Brain microvascular endothelial cell (primary cell): ENCODE data around the gene BARX2.

Experiments used
- DNase-seq: peaks from one replicate; pipeline ENCODE4 v3.0.0-alpha.2; 2020
- H3K27ac ChIP-seq: fragments of 250-450 bp; sonication (Bioruptor Pico); 2 replicates; pipeline ENCODE4 v1.5.1; 2020; ENCODE audit warnings: mild to moderate bottlenecking, moderate library complexity
- H3K27me3 ChIP-seq: fragments of 250-450 bp; sonication (Bioruptor Pico); replicated peaks from 2 replicates; pipeline ENCODE4 v1.5.1; 2020; ENCODE audit warnings: mild to moderate bottlenecking
- H3K36me3 ChIP-seq: fragments of 250-450 bp; sonication (Bioruptor Pico); replicated peaks from 2 replicates; pipeline ENCODE4 v1.5.1; 2020; ENCODE audit warnings: mild to moderate bottlenecking
- H3K4me3 ChIP-seq: 2 replicates; pipeline ENCODE4 v1.5.1; 2011; ENCODE audit warnings: low read depth, mild to moderate bottlenecking, control low read depth, low read length, moderate library complexity
- CTCF ChIP-seq: IDR thresholded peaks from 2 replicates; pipeline ENCODE4 v1.5.1; 2011; ENCODE audit warnings: low read depth, mild to moderate bottlenecking, moderate library complexity, low read length, control low read depth, inconsistent platforms; ENCODE audit errors: missing control alignments
- in situ Hi-C: cut with HindIII; loops from 2 replicates; pipeline ENCODE4 v1.10.0; 2017; ENCODE audit warnings: low sequenced_read_pairs, low pct_ligation_motif_present

BARX2 gene

GRCh38 chr11:129376658-129377341 lies 1.2 kb downstream of the BARX2 start:
- Histone ChIP-seq H3K36me3 (no peaks in the 10 kb centered on the region), H3K27me3 (peaks cover 53% of the 10 kb centered on the region), H3K4me3 (no peak overlapping the region), H3K27ac (no peak overlapping the region)
- in situ Hi-C loops, result no loop called here
- TF ChIP-seq CTCF, result no peak
- no peak for DNase-seq

- no peak for DNase-seq
- H3K4me3 ChIP-seq, result no peak overlapping the region
- in situ Hi-C loops, result no loop called here
- no peak overlapping the region for H3K27ac ChIP-seq
- no peak for TF ChIP-seq CTCF
- H3K36me3 ChIP-seq, result no peaks in the 10 kb centered on the region
- H3K27me3 ChIP-seq, result peaks cover 43% of the 10 kb centered on the region
These were observed 2.1 kb downstream of the BARX2 start for GRCh38 chr11:129377739-129378138.

- H3K27ac ChIP-seq, result no peak overlapping the region
- DNase-seq, result no peak
- no peak for TF ChIP-seq CTCF
- no peak overlapping the region for H3K4me3 ChIP-seq
- in situ Hi-C loops, result no loop called here
- H3K27me3 ChIP-seq, result peaks cover 17% of the 10 kb centered on the region
- H3K36me3 ChIP-seq, result no peaks in the 10 kb centered on the region
These were observed 4.8 kb downstream of the BARX2 start for GRCh38 chr11:129380413-129380812.

GRCh38 chr11:129382583-129382982 lies 6.9 kb downstream of the BARX2 start:
- no peaks in the 10 kb centered on the region for H3K36me3 ChIP-seq
- H3K4me3 ChIP-seq, result no peak overlapping the region
- H3K27ac ChIP-seq, result no peak overlapping the region
- DNase-seq, result no peak
- in situ Hi-C loops, result no loop called here
- H3K27me3 ChIP-seq, result peaks cover 4% of the 10 kb centered on the region
- no peak for TF ChIP-seq CTCF

- no peak for DNase-seq
- Histone ChIP-seq H3K36me3 (no peaks in the 10 kb centered on the region), H3K27me3 (no peaks in the 10 kb centered on the region), H3K27ac (no peak overlapping the region), H3K4me3 (no peak overlapping the region)
- TF ChIP-seq CTCF, result no peak
- in situ Hi-C loops, result no loop called here
These were observed 7.4 kb downstream of the BARX2 start for GRCh38 chr11:129383060-129383459.

- in situ Hi-C loops, result no loop called here
- no peaks in the 10 kb centered on the region for H3K27me3 ChIP-seq
- TF ChIP-seq CTCF, result no peak
These were observed 7.9 kb downstream of the BARX2 start for GRCh38 chr11:129383502-129383901.

More at GRCh38 chr11:129383502-129383901, 7.9 kb downstream of the BARX2 start:
- DNase-seq, result no peak
- no peak overlapping the region for H3K4me3 ChIP-seq
- no peaks in the 10 kb centered on the region for H3K36me3 ChIP-seq
- no peak overlapping the region for H3K27ac ChIP-seq
